ENCODE measurements around the gene TNRC6B.

DNA sequence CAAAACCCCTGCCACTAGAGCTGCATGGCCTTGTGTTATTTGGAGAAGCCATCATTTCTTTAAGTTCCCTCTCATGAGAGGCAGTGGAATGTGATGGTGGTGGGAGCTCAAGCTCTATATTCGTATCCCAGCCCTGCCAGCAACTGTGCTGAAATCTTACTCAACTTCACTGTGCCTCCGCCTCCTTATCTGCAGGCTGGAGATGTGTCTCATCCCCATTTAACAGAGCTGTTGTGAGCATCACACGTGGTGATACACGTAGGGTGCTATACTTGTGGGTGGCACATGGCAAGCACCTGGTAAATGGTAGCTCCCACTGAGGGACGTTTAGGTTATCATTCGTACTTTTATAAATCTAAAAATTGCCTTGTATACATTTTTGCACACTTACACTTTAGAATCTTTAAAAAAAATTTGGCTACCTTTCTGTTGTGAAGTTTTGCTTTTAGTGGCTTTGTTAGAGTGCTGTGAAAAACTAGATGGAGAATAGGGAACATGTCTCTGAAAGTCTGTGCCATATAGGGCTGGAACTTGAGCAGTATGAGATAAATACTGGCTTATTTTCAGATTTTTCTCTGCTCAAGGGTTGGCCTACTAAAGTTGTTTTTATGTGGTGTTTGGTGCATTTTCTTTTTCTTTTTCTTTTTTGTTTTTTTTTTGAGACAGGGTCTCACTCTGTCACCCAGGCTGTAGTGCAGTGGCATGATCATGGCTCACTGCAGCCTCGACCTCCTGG is 23.2 kb downstream of the TNRC6B start:
- TF ChIP-seq EZH2phosphoT487 (IDR thresholded peaks at IDR 0.05; ENCODE audit: low read length) = no peak
- TF ChIP-seq CTCF (IDR thresholded peaks at IDR 0.05; ENCODE audit: low read length) = no peak
- TF ChIP-seq EZH2 (optimal IDR thresholded peaks at IDR 0.05; ENCODE audit: low read depth, low read length) = no peak
